HG02610 (cell line): ENCODE measurements around the gene TMED10.
"Not testable (repeated sequence)": the region's sequence is repeated elsewhere in the genome, so short reads cannot be mapped to it uniquely, and the experiment has no call there.

Experiments
- ATAC-seq: cut with Tn5 transposase; IDR thresholded peaks from one replicate; pipeline ENCODE4 v1.9.1; 2021; ENCODE audit warnings: mild to moderate bottlenecking, moderate library complexity; ENCODE audit not compliant: unreplicated experiment

TMED10 gene

DNA sequence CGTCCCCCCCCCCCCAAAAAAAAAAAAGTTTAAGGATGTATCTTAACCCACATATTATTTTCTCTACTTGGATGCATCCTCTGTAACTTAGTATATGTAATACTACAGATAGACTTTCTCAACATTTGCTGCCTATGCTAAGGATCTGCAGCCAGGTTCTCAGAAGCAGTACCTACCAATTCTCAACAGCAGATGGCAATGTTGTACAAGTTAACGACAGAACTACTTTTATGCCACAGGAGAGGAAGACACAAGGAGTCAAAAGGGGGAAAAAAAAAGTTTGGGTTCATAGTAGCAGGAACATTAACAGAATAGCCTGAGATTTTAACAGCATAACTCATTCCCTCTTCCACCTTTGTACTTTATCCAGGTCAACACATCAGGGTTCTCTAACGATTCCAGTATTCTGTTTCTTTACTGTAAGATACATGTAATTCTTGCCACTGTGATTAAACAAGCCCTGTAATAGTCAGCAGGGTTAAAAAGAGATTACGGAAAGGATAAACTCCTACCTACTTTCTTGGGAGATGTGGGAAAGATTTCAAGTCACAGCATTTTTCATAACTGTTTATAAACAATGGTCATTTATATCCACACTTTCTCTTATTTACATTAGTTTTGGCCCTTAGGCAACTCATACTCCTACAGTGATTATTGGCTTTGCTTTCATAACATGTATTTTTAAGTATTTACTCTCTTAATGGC, 43.9 kb downstream of the TMED10 start:
- peak; percentile 46 for ATAC-seq

GRCh38 chr14:75128596-75128990, 47.8 kb downstream of the TMED10 start:
- no peak for ATAC-seq

GRCh38 chr14:75127903-75128595, 48.4 kb downstream of the TMED10 start:
- ATAC-seq = no peak

GRCh38 chr14:75127474-75127820, 49.0 kb downstream of the TMED10 start:
- ATAC-seq = not testable (repeated sequence)

DNA sequence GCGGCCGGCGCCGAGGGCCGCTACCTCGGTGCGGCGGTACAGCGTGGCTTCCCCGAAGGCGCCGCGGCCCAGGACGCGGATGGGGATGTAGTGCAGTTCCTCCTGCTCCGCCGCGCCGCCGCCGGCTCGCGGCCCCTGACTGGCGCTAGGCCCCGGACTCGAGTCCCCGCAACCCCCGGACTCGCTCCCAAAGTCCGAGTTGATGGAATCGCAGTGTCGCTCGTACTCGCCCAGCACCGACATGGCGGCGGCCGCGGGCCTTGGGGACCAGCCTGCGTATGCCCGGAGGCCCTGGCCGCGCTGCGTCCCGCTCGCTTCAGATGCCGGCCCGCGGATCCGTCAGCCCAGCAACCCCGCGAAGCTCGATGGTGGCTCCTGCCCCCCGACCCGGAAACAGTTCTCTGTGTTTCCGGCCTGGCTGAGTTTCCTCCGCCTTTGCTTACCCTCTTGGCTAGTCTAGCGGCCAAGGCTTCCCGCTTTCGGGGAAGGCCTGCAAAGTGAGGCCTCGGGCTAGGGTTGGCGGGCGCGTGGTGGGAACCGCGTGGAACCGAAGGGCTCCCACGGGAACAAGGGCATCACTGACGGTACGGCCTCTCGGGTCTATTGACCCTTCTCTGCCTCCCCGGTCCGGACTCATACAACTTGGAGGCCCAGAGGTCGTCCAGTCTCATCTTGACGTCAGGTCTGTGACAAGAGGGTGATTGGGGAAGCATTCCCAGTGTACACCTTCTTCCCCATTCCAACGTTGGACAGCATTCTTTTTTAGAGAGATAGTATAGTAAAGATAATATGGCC, 49.5 kb downstream of the TMED10 start, which contains the start of gene NEK9:
TSS of gene NEK9 (minus strand) at position 370 of the 795 bp plus-strand sequence. CDS start at position 243, 127 bp downstream.
- ATAC-seq = peak; percentile 85

DNA sequence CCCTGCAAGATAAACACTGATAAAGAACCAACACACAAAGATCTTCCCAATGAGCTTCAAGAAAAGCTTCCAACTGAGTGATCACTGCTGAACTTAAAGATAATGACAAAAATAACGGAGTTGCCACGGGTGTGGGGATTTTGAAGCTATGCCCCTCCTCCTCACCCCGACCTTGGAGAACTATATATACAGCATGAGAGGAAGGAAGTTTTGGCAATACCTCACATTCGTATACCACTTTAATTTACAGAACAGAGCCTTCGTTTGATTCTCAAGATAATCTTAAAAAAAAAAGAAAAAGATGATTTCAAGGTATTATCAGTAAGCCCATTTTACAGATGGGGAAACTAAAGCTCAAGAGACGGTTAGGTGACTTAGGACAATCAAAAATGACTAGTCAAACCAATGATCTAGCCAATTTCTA, 50.3 kb downstream of the TMED10 start:
- no peak for ATAC-seq

DNA sequence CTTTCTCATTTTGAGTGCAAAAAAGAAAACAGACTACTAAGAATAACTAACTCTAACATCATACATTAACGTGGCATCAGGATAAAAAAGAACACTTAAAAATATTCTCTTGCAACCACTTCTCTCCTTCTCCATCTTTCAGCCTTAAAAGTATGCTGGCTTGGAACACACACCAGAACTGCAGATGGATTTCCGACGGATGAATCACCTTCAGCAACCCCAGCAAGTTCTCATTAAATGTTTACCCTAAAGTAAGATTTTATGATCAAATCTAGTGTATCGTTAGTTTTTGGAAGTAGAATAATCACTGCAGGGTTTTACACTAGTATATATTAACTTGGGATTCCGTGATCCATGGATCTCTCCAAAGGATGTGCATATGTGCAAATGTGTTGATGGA, 50.8 kb downstream of the TMED10 start:
- ATAC-seq = no peak

DNA sequence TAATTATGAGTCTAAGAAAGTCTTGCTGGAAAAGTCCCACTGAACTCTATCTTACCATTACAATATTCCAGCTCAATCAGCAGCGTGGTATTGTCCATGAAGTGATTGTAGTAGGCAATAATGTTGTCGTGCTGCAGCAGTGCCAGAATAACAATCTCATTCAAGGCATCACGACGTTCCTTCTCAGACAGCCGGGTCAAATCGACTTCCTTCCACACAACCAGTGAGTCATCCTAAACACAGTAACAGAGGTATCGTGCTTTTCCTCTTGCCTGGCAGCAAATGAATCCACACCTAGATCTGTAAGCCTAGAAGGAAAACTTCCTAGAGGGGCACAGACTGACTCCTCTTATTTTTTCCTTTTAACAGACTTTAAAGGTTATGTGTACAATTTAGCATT, 52.4 kb downstream of the TMED10 start:
- no peak for ATAC-seq

- ATAC-seq = no peak
Observed at GRCh38 chr14:75121552-75121951, 54.9 kb downstream of the TMED10 start.

GRCh38 chr14:75120541-75121291, 55.7 kb downstream of the TMED10 start:
- ATAC-seq = no peak

DNA sequence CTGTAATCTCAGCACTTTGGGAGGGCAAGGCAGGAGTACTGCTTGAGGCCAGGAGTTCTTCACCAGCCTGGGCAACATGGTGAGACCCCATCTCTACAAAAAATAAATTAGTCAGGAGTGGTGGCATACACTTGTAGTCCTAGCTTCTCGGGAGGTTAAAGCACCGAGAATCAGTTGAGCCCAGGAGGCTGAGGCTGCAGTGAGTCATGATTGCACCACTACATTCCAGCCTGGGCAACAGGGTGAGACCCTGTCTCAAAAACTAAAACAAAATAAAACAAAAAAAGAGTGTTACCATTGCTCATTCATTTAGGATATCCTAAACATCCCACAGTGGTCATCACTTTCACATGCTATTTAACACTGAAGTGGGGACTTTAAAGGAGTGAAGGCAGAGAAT, 57.4 kb downstream of the TMED10 start:
- no peak for ATAC-seq

- no peak for ATAC-seq
Observed at GRCh38 chr14:75113932-75114539, 62.4 kb downstream of the TMED10 start.

- no peak for ATAC-seq
Observed at GRCh38 chr14:75109877-75110276, 66.5 kb downstream of the TMED10 start.

DNA sequence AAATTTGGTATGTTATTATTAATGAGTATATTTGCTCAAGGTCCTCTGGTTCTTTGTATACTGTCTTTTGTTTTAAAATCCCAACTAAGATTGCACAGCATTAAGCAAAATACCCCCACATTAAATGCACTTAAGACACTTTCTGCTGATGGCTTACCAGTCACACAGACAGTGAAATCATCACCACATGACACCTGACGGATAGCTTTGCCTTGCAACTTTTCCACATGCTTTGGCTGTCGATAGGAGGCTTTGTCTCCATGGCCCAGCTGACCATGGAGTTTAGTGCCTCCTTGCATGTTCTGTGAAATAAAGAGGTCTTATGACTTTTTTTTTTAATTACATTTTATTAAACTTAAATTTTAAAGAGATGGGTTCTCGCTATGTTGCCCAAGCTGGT, 69.2 kb downstream of the TMED10 start:
- no peak for ATAC-seq

GRCh38 chr14:75101491-75101890, 74.9 kb downstream of the TMED10 start:
- no peak for ATAC-seq

DNA sequence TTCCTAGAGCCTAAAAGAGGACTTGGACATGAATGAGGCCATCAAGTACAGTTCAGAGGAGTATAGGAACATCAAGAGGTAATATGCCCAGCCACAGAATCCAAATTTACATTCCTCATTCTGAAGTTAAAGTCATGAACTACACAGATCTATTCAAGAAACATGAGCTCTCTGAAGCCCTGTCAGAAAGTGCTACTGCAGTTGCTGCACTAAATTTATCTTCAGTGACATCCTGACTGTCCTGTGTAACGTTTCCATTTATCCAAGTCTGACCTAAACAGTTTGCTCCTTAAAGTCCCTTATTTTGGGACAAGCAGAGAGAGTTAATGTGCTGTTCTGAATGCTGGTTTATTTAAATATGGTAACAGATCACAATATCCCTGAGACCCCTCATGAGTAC, 77.7 kb downstream of the TMED10 start:
- ATAC-seq = no peak

GRCh38 chr14:75098212-75098611, 78.2 kb downstream of the TMED10 start:
- ATAC-seq = no peak

DNA sequence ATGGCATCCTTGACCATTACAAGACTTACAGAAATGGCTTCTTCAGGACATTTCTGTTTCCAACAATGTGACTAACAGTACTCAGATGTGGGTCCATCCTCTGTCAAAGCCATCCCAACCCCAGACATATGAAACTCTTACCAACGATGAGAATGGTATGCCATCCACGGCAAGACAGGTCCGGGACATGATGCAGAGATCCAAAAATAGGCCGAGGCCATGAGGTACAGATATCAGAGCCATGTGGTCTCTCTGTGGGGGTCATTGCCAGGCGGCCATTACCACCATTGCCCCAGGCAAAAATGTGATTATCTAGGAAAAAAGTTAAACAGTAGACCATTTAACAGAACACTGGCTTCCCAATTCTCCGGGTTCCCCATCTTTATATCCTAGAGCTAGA, 79.5 kb downstream of the TMED10 start:
- no peak for ATAC-seq

DNA sequence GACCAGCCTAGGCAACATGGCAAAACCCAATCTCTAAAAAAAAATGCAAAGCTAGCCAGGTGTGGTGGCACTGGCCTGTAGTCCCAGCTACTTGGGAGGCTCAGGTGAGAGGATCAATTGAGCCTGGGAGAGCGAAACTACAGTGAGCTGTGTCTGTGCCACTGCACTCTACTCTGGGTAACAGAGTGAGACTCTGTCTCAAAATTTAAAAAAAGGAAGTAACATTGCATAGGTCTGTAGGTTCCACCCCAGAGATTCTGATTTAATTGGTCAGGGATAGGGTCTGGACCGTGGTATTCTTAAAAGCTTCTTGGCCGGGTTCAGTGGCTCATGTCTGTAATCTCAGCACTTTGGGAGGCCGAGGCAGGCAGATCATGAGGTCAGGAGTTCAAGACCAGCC, 80.7 kb downstream of the TMED10 start:
- no peak for ATAC-seq

DNA sequence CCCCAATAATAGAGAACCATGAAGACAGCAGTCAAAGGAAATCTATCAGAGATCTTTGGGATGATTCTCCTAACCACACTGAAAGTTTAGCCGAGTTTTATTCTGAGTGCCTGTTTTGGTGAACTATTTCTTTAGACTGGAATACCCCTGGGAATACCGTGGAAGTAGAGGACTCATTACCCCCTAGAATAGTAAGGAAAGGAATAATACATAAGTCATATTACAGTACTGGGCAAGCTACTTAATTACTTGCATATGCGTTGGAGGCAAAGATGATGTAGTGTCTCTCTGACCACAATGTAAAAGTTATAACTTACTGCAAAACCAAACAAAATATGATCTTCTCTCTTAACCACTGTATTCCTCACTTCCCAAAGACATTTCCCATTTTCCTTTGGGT, 81.5 kb downstream of the TMED10 start:
- no peak for ATAC-seq

DNA sequence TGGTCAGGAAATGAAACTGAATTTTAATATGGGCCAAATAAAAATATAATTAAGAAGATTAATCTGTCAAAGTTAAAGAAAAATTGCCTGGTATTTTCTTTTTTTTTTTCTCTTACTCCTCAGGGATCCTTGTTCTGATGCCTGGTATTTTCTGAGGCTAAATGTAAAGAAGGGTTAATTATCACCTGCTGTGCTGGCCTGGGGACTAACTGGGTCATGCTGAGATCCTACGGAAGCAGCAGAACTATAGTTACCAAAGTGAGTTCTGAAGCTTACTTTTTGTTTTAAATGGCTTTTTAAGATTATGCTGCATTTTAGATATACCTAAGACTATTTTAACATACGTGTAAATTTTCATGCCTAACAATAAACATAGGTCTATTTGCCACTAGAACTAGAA, 83.7 kb downstream of the TMED10 start:
- ATAC-seq = no peak
